Measurements from ENCODE around the gene ACTL6A. TPM values are rescaled to one million over a fixed set of nuclear protein-coding genes. Genes with fewer than 3 reads are reported as not detected.
A peak's percentile ranks its signal among the peaks of the same experiment; 100 is the strongest.

Gene ACTL6A
- polyA plus RNA-seq, 2 of the 4 experiments (the other 2 are of a cell fraction) = 116 to 130 TPM

DNA sequence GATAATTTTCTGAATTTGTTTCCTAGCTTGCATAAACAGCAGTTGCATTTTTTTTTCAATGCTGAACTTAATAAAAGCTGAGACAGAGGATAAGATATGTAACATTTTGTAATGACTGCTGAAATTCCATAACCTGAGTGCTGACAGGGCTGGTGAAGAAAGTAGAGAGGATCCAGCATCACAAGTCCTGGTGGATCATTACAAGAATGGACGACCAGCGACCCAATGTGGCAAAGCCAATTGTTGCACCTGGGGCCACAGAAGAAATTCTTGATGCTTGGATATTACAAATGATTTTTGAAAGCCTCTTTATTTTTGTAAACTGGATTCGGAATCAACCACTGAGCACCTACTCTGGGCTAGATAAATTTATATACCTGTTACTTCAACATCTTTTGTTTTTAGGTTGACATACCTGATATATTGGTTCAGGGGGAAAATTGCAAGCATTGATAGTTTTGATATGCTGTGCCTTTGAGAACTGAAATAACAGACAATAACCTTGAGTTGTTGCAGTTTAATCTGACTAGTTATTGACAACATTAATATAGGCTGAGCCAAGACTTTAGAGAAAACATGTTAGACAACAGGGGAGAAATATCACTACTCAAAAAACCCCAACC, 3.9 kb upstream of the ACTL6A start:
- ATAC-seq = no peak
- DNase-seq (ENCODE audit: low read depth in 1 of 2, low spot score in 1 of 2) = peak; percentile 36 to 68
- Histone ChIP-seq H3K4me1 (peaks cover under 1% of the 10 kb centered on the region; the same call in 1 of the 3 replicates), H3K27ac (no peak overlapping the region), H3K4me2 (no peak overlapping the region), H3K4me3 (no peak overlapping the region), H3K9me3 (no peaks in the 10 kb centered on the region)
- FAIRE-seq = no peak
- CTCF ChIA-PET = interaction anchor here (0.8 to 1.8 kb wide), 8 partner anchors 12 to 490 kb away, joined by 3 to 8 read pairs (median 4); no protein-coding TSS in a partner anchor
- no peak for TF ChIP-seq HEYL (CRISPR knock-in tag; IDR thresholded peaks at IDR 0.05)
- TF ChIP-seq, protein P1, sequence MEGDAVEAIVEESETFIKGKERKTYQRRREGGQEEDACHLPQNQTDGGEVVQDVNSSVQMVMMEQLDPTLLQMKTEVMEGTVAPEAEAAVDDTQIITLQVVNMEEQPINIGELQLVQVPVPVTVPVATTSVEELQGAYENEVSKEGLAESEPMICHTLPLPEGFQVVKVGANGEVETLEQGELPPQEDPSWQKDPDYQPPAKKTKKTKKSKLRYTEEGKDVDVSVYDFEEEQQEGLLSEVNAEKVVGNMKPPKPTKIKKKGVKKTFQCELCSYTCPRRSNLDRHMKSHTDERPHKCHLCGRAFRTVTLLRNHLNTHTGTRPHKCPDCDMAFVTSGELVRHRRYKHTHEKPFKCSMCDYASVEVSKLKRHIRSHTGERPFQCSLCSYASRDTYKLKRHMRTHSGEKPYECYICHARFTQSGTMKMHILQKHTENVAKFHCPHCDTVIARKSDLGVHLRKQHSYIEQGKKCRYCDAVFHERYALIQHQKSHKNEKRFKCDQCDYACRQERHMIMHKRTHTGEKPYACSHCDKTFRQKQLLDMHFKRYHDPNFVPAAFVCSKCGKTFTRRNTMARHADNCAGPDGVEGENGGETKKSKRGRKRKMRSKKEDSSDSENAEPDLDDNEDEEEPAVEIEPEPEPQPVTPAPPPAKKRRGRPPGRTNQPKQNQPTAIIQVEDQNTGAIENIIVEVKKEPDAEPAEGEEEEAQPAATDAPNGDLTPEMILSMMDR (IDR thresholded peaks at IDR 0.05) = peak; percentile 73
- no peak for TF ChIP-seq EP300 (IDR thresholded peaks at IDR 0.05)
- TF ChIP-seq SMC3 (IDR thresholded peaks at IDR 0.05) = peak; percentile 61
- no peak for TF ChIP-seq RCOR1 (IDR thresholded peaks at IDR 0.05; ENCODE audit: low read depth, low read length)
- TF ChIP-seq RAD21 (conservative IDR thresholded peaks at IDR 0.05 in 1 of 2, IDR thresholded peaks at IDR 0.05 in 1 of 2) = peak; percentile 80 to 82
- TF ChIP-seq CHD2 (IDR thresholded peaks at IDR 0.05; ENCODE audit: low read length, partially characterized antibody) = no peak
- TF ChIP-seq ZSCAN20 (CRISPR knock-in tag; IDR thresholded peaks at IDR 0.05) = no peak
- no peak for TF ChIP-seq ZC3H11A (IDR thresholded peaks at IDR 0.05)
- TF ChIP-seq RNF2 (IDR thresholded peaks at IDR 0.05; ENCODE audit: borderline replicate concordance, low read depth) = no peak
- TF ChIP-seq ZFP36 (IDR thresholded peaks at IDR 0.05; ENCODE audit: borderline replicate concordance, partially characterized antibody) = no peak
- TF ChIP-seq, protein P2, sequence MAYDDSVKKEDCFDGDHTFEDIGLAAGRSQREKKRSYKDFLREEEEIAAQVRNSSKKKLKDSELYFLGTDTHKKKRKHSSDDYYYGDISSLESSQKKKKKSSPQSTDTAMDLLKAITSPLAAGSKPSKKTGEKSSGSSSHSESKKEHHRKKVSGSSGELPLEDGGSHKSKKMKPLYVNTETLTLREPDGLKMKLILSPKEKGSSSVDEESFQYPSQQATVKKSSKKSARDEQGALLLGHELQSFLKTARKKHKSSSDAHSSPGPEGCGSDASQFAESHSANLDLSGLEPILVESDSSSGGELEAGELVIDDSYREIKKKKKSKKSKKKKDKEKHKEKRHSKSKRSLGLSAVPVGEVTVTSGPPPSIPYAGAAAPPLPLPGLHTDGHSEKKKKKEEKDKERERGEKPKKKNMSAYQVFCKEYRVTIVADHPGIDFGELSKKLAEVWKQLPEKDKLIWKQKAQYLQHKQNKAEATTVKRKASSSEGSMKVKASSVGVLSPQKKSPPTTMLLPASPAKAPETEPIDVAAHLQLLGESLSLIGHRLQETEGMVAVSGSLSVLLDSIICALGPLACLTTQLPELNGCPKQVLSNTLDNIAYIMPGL (CRISPR knock-in tag; IDR thresholded peaks at IDR 0.05; ENCODE audit: borderline replicate concordance) = no peak
- TF ChIP-seq KDM5A (IDR thresholded peaks at IDR 0.05) = no peak
- no peak for TF ChIP-seq TFCP2L1 (CRISPR knock-in tag; IDR thresholded peaks at IDR 0.05)
- no peak for TF ChIP-seq CHD4 (IDR thresholded peaks at IDR 0.05; ENCODE audit: borderline replicate concordance)
- TF ChIP-seq MAZ (IDR thresholded peaks at IDR 0.05; ENCODE audit: borderline replicate concordance, low read depth, low read length) = no peak
- no peak for TF ChIP-seq TP53 (CRISPR knock-in tag; IDR thresholded peaks at IDR 0.05)
- POLR2A ChIA-PET = no interaction called here
- 0% methylated on average over 3 of the region's 3 CpGs for WGBS (ENCODE audit: missing lambda C conversion rate)

DNA sequence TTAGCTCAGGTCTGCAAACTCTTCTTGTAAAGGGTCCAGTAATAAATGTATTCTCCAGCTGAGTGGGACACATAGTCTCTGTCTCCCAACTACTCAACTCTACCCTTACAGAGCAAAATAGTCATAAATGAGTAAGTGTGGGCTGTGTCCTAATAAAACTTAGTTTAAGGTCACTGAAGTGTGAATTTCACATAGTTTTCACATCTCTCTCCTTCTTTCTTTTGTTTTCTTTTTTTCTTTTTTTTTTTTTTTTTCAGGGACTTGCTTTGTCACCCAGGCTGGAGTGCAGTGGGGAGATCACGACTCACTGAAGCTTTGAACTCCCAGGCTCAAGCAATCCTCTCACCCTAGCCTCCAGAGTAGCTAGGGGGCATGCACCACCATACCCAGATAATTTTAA, 1.9 kb upstream of the ACTL6A start:
- CTCF ChIA-PET = no interaction called here
- DNase-seq (ENCODE audit: low read depth in 1 of 2, low spot score in 1 of 2) (no peak), FAIRE-seq (no peak), ATAC-seq (no peak)
- peaks cover 8% of the 10 kb centered on the region; the same call in 1 of the 3 replicates for H3K4me1 ChIP-seq
- no peaks in the 10 kb centered on the region for H3K9me3 ChIP-seq
- no peak for TF ChIP-seq HDAC2 (IDR thresholded peaks at IDR 0.05)
- TF ChIP-seq, protein P3, sequence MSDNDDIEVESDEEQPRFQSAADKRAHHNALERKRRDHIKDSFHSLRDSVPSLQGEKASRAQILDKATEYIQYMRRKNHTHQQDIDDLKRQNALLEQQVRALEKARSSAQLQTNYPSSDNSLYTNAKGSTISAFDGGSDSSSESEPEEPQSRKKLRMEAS (IDR thresholded peaks at IDR 0.05) = no peak
- no peak for TF ChIP-seq HOXB13 (CRISPR knock-in tag; IDR thresholded peaks at IDR 0.05; ENCODE audit: low read depth)
- TF ChIP-seq, protein P4, sequence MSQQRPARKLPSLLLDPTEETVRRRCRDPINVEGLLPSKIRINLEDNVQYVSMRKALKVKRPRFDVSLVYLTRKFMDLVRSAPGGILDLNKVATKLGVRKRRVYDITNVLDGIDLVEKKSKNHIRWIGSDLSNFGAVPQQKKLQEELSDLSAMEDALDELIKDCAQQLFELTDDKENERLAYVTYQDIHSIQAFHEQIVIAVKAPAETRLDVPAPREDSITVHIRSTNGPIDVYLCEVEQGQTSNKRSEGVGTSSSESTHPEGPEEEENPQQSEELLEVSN (IDR thresholded peaks at IDR 0.05; ENCODE audit: borderline replicate concordance, low read depth) = no peak
- no peak for TF ChIP-seq MAFK (IDR thresholded peaks at IDR 0.05; ENCODE audit: partially characterized antibody)
- TF ChIP-seq CHD2 (IDR thresholded peaks at IDR 0.05; ENCODE audit: low read length, partially characterized antibody) = no peak
- no peak for TF ChIP-seq FOXS1 (CRISPR knock-in tag; IDR thresholded peaks at IDR 0.05)
- TF ChIP-seq RFX5 (IDR thresholded peaks at IDR 0.05) = no peak
- TF ChIP-seq, protein P5, sequence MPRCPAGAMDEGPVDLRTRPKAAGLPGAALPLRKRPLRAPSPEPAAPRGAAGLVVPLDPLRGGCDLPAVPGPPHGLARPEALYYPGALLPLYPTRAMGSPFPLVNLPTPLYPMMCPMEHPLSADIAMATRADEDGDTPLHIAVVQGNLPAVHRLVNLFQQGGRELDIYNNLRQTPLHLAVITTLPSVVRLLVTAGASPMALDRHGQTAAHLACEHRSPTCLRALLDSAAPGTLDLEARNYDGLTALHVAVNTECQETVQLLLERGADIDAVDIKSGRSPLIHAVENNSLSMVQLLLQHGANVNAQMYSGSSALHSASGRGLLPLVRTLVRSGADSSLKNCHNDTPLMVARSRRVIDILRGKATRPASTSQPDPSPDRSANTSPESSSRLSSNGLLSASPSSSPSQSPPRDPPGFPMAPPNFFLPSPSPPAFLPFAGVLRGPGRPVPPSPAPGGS (IDR thresholded peaks at IDR 0.05) = no peak
- POLR2A ChIA-PET = no interaction called here
- H3K4me3 ChIP-seq = no peak overlapping the region
- no peak overlapping the region for H3K27ac ChIP-seq
- WGBS (ENCODE audit: missing lambda C conversion rate) = 89% methylated on average over 1 of the region's 1 CpG
- no peak overlapping the region for H3K4me2 ChIP-seq

Measured in A549 (cell line).